Measurements from ENCODE around the gene MOCS3. TPM values are rescaled to one million over a fixed set of nuclear protein-coding genes. Genes with fewer than 3 reads are reported as not detected.

MOCS3 gene
- total RNA-seq, 1 donor from 2014 or later: 5.6 TPM

DNA sequence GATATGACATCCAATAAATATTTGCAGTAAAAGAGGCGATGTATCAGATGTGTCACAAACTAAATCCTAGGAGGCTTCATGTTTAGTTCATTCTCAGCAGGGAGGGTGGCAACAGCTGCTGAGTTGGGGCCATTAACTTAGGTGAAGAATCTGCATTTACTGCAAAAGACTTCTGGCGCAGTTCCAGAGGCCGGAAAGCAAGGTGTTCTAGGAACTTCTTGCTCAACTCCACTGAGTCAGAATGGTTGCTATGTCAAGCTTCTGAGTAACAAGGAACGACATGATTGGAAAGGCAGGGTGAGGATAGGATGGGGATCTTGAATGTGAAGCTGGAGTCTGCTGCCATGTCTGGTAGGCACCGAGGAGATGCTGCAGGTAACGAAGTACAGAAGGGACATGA lies 39.1 kb upstream of the MOCS3 start:
- H3K36me3 Mint-ChIP-seq: peaks cover 15% of the 10 kb centered on the region

DNA sequence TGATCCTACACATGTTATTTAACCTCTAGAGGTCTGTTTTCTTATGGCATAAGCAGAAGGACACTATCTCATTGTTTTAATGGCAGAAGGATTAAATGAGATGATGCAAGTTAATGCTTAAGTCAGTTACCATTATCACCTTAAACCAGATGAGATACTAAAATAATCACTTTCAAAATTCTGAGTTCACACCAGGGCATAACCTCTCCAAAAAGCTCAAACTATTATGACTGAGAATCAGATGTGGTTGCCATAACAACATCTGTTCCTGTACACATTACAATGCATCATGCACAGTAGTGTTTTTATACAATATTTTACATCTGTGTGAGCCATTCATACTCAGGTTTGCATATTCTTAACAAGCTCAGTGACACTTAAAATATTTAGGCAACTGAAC lies 37.6 kb upstream of the MOCS3 start:
- peaks cover 100% of the 10 kb centered on the region for H3K79me2 ChIP-seq (ENCODE audit: low read depth)
- TF ChIP-seq CTCF (IDR thresholded peaks at IDR 0.05) (no peak), EZH2phosphoT487 (IDR thresholded peaks at IDR 0.05) (no peak), EZH2 (IDR thresholded peaks at IDR 0.05) (no peak)
- no peak overlapping the region for H3K4me2 ChIP-seq
- H3K27ac ChIP-seq: no peak overlapping the region
- Mint-ChIP-seq H3K4me3 (no peak overlapping the region), H3K9me3 (no peaks in the 10 kb centered on the region), H3K27ac (no peak overlapping the region), H3K4me1 (peaks cover 43% of the 10 kb centered on the region), H3K36me3 (peaks cover 23% of the 10 kb centered on the region), H3K27me3 (ENCODE audit: insufficient read depth, low read depth) (peaks cover 3% of the 10 kb centered on the region)
- no peak overlapping the region for H3K9ac ChIP-seq
- no peaks in the 10 kb centered on the region for H3K27me3 ChIP-seq
- peaks cover 11% of the 10 kb centered on the region for H3K36me3 ChIP-seq
- peaks cover 100% of the 10 kb centered on the region for H4K20me1 ChIP-seq (ENCODE audit: low read depth)
- no peak for DNase-seq (ENCODE audit: low spot score)
- H3K9me3 ChIP-seq (ENCODE audit: low read depth): no peaks in the 10 kb centered on the region
- no peak overlapping the region for H2AFZ ChIP-seq (replicated peaks)
- no peak overlapping the region for H3K4me3 ChIP-seq
- H3F3A ChIP-seq (ENCODE audit: low read depth): peaks cover 23% of the 10 kb centered on the region
- H3K4me1 ChIP-seq: peaks cover 49% of the 10 kb centered on the region

More for the DNA sequence above, 39.1 kb upstream of the MOCS3 start:
- Histone ChIP-seq H4K20me1 (ENCODE audit: low read depth) (peaks cover 100% of the 10 kb centered on the region), H3F3A (ENCODE audit: low read depth) (peaks cover 29% of the 10 kb centered on the region), H3K27me3 (no peaks in the 10 kb centered on the region), H3K4me2 (no peak overlapping the region), H3K27ac (no peak overlapping the region), H3K4me3 (no peak overlapping the region), H3K79me2 (ENCODE audit: low read depth) (peaks cover 100% of the 10 kb centered on the region), H2AFZ (replicated peaks) (no peak overlapping the region), H3K4me1 (peaks cover 42% of the 10 kb centered on the region), H3K9me3 (ENCODE audit: low read depth) (no peaks in the 10 kb centered on the region), H3K9ac (no peak overlapping the region), H3K36me3 (peaks cover 12% of the 10 kb centered on the region)
- DNase-seq (ENCODE audit: low spot score): no peak
- no peak overlapping the region for H3K4me3 Mint-ChIP-seq
- TF ChIP-seq CTCF (IDR thresholded peaks at IDR 0.05) (no peak), EZH2 (IDR thresholded peaks at IDR 0.05) (no peak), EZH2phosphoT487 (IDR thresholded peaks at IDR 0.05) (no peak)
- H3K9me3 Mint-ChIP-seq: no peaks in the 10 kb centered on the region
- no peak overlapping the region for H3K27ac Mint-ChIP-seq
- peaks cover 39% of the 10 kb centered on the region for H3K4me1 Mint-ChIP-seq
- H3K27me3 Mint-ChIP-seq (ENCODE audit: insufficient read depth, low read depth): peaks cover 3% of the 10 kb centered on the region

DNA sequence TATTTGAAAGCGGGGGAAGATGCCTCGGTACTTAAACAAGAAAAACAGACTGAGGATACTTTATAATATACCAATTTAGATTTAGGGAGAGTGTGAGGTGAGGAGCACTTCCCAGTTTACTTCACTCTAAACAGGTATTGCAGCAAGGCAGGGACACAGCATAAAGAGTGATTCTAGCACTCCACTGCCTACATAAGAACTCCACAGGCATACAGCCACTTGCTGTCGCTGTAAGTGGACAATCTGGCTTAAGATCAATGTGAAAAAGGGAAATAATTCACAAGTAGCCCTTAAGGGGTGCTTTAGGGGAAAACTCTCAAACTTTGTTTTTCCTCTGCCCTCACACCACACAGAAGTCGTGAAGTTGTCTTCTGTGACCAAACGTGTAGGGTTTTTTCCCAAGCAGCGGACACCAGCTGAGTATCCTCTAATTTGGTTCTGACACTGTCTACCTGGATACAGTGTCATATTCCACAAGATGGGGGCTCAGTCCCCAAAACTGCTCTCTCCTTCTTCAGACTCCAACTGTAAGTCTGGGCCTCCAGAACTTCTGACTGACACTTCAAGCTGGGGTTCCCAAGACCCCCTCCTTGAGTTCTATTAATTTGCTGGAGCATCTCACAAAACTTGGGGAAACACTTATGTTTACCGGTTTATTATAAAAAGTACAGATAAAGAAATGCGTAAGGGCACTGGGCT lies 36.7 kb upstream of the MOCS3 start:
- Mint-ChIP-seq H3K9me3 (no peaks in the 10 kb centered on the region), H3K4me3 (no peak overlapping the region), H3K27ac (no peak overlapping the region), H3K27me3 (ENCODE audit: insufficient read depth, low read depth) (peaks cover 3% of the 10 kb centered on the region), H3K4me1 (peaks cover 42% of the 10 kb centered on the region), H3K36me3 (peaks cover 25% of the 10 kb centered on the region)
- Histone ChIP-seq H3K27me3 (no peaks in the 10 kb centered on the region), H4K20me1 (ENCODE audit: low read depth) (peaks cover 100% of the 10 kb centered on the region), H3K9ac (no peak overlapping the region), H3K4me3 (no peak overlapping the region), H3K9me3 (ENCODE audit: low read depth) (no peaks in the 10 kb centered on the region), H3K36me3 (peaks cover 16% of the 10 kb centered on the region), H3K4me1 (peaks cover 50% of the 10 kb centered on the region), H3K27ac (no peak overlapping the region), H3F3A (ENCODE audit: low read depth) (peaks cover 25% of the 10 kb centered on the region), H3K79me2 (ENCODE audit: low read depth) (peaks cover 100% of the 10 kb centered on the region), H3K4me2 (peak overlapping the region; percentile 23), H2AFZ (replicated peaks) (no peak overlapping the region)
- DNase-seq (ENCODE audit: low spot score): no peak
- TF ChIP-seq CTCF (IDR thresholded peaks at IDR 0.05) (no peak), EZH2phosphoT487 (IDR thresholded peaks at IDR 0.05) (no peak), EZH2 (IDR thresholded peaks at IDR 0.05) (no peak)

All from neural progenitor cell (in vitro differentiated cells).